ENCODE results near the gene CRYZL1.
"Not testable (repeated sequence)": the region's sequence is repeated elsewhere in the genome, so short reads cannot be mapped to it uniquely, and the experiment has no call there.

Gene CRYZL1

GRCh38 chr21:33619726-33620125 lies 21.8 kb downstream of the CRYZL1 start:
- no peak for DNase-seq

GRCh38 chr21:33618407-33618806 lies 23.1 kb downstream of the CRYZL1 start:
- no peak for DNase-seq

GRCh38 chr21:33617565-33617964 lies 24.0 kb downstream of the CRYZL1 start:
- not testable (repeated sequence) for DNase-seq

GRCh38 chr21:33611006-33611744 lies 30.4 kb downstream of the CRYZL1 start:
- DNase-seq = no peak

- DNase-seq = no peak
Observed at GRCh38 chr21:33608559-33608958, 33.0 kb downstream of the CRYZL1 start.

- DNase-seq = no peak
Observed at GRCh38 chr21:33598051-33598450, 43.5 kb downstream of the CRYZL1 start.

GRCh38 chr21:33588485-33589335 lies 52.8 kb downstream of the CRYZL1 start, which contains the start of gene DONSON:
Gene DONSON (minus strand): TSS chr21:33588684. CDS start chr21:33588641, 43 bp downstream.
- DNase-seq = peak; percentile 69

GRCh38 chr21:33587792-33588484 lies 53.6 kb downstream of the CRYZL1 start:
- DNase-seq = no peak

- no peak for DNase-seq
Observed at GRCh38 chr21:33586927-33587326, 54.6 kb downstream of the CRYZL1 start.

GRCh38 chr21:33584455-33584854 lies 57.1 kb downstream of the CRYZL1 start:
- DNase-seq = no peak

GRCh38 chr21:33578959-33579542 lies 62.5 kb downstream of the CRYZL1 start:
- no peak for DNase-seq

- DNase-seq = no peak
Observed at GRCh38 chr21:33578214-33578613, 63.3 kb downstream of the CRYZL1 start.

- not testable (repeated sequence) for DNase-seq
Observed at GRCh38 chr21:33576741-33577141, 64.8 kb downstream of the CRYZL1 start.

GRCh38 chr21:33572350-33572749 lies 69.2 kb downstream of the CRYZL1 start:
- no peak for DNase-seq

- no peak for DNase-seq
Observed at GRCh38 chr21:33569991-33570390, 71.5 kb downstream of the CRYZL1 start.

GRCh38 chr21:33568448-33568847 lies 73.1 kb downstream of the CRYZL1 start:
- no peak for DNase-seq

GRCh38 chr21:33567914-33568313 lies 73.6 kb downstream of the CRYZL1 start:
- DNase-seq = no peak

GRCh38 chr21:33566514-33566913 lies 75.0 kb downstream of the CRYZL1 start:
- DNase-seq = no peak

GRCh38 chr21:33562389-33562788 lies 79.2 kb downstream of the CRYZL1 start:
- DNase-seq = no peak

- no peak for DNase-seq
Observed at GRCh38 chr21:33561373-33561772, 80.2 kb downstream of the CRYZL1 start.

GRCh38 chr21:33560965-33561364 lies 80.6 kb downstream of the CRYZL1 start:
- DNase-seq = no peak

GRCh38 chr21:33559813-33560212 lies 81.7 kb downstream of the CRYZL1 start:
- no peak for DNase-seq

Data from GOT3 (cell line).